MM.1S (cell line): ENCODE data around the gene IL22RA1.

Source experiments
- DNase-seq: peaks from one replicate; pipeline ENCODE4 v3.0.0-alpha.2; 2015
- H2AFZ ChIP-seq: fragments of 300-600 bp; sonication (generic); 2 replicates; pipeline ENCODE4 v1.6.0; 2016; ENCODE audit warnings: antibody characterized with exemption, low read length
- H3F3A ChIP-seq: fragments of 300-600 bp; sonication (generic); 2 replicates; pipeline ENCODE4 v1.6.1; 2016; ENCODE audit warnings: mild to moderate bottlenecking, antibody characterized with exemption, low read length, moderate library complexity, mixed read lengths; ENCODE audit not compliant: insufficient read depth
- H3K27ac ChIP-seq: fragments of 300-600 bp; sonication (generic); 2 replicates; pipeline ENCODE4 v1.5.1; 2016; ENCODE audit warnings: mild to moderate bottlenecking, low read length
- H3K27me3 ChIP-seq: fragments of 300-600 bp; sonication (generic); replicated peaks from 2 replicates; pipeline ENCODE4 v1.6.0; 2016; ENCODE audit warnings: low read length; ENCODE audit not compliant: insufficient read depth
- H3K36me3 ChIP-seq: fragments of 300-600 bp; sonication (generic); replicated peaks from 2 replicates; pipeline ENCODE4 v1.6.1; 2016; ENCODE audit warnings: mild to moderate bottlenecking, low read length, mixed read lengths; ENCODE audit not compliant: insufficient read depth
- H3K4me1 ChIP-seq: fragments of 300-600 bp; sonication (generic); 2 replicates; pipeline ENCODE4 v1.6.1; 2016; ENCODE audit warnings: low read length, mixed read lengths
- H3K4me2 ChIP-seq: fragments of 300-600 bp; sonication (generic); 2 replicates; pipeline ENCODE4 v1.6.0; 2016; ENCODE audit warnings: low read depth, low read length
- H3K4me3 ChIP-seq: fragments of 300-600 bp; sonication (generic); 2 replicates; pipeline ENCODE4 v1.5.1; 2016; ENCODE audit warnings: low read length, mixed read lengths
- H3K79me2 ChIP-seq: fragments of 300-600 bp; sonication (generic); 2 replicates; pipeline ENCODE4 v1.6.1; 2016; ENCODE audit warnings: mixed run types, low read length, mixed read lengths
- H3K9ac ChIP-seq: fragments of 300-600 bp; sonication (generic); 2 replicates; pipeline ENCODE4 v1.6.1; 2016; ENCODE audit warnings: low read length, mixed read lengths
- H3K9me2 ChIP-seq: fragments of 300-600 bp; sonication (generic); replicated peaks from 2 replicates; pipeline ENCODE4 v1.6.1; 2016; ENCODE audit warnings: mild to moderate bottlenecking, low read length, mixed read lengths; ENCODE audit not compliant: insufficient read depth
- H3K9me3 ChIP-seq: fragments of 300-600 bp; sonication (generic); replicated peaks from 2 replicates; pipeline ENCODE4 v1.6.1; 2016; ENCODE audit warnings: mild to moderate bottlenecking, low read length, mixed read lengths; ENCODE audit not compliant: insufficient read depth
- H4K20me1 ChIP-seq: fragments of 300-600 bp; sonication (generic); 2 replicates; pipeline ENCODE4 v1.6.1; 2016; ENCODE audit warnings: mild to moderate bottlenecking, low read length, moderate library complexity, mixed read lengths; ENCODE audit not compliant: insufficient read depth
- EZH2 ChIP-seq: fragments of 300-600 bp; sonication (generic); optimal IDR thresholded peaks from 2 replicates; pipeline ENCODE3; 2017; ENCODE audit warnings: low read depth, mild to moderate bottlenecking, antibody characterized with exemption, low read length, mixed read lengths
- EZH2phosphoT487 ChIP-seq: fragments of 300-600 bp; sonication (generic); IDR thresholded peaks from 2 replicates; pipeline ENCODE4 v1.6.1; 2018; ENCODE audit warnings: antibody characterized with exemption, low read length
- TF ChIP-seq, protein P1 (sequence below): fragments of 300-600 bp; sonication (generic); IDR thresholded peaks from 2 replicates; pipeline ENCODE4 v1.5.1; 2016; ENCODE audit warnings: antibody characterized with exemption, low read length, mixed read lengths

Gene IL22RA1

DNA sequence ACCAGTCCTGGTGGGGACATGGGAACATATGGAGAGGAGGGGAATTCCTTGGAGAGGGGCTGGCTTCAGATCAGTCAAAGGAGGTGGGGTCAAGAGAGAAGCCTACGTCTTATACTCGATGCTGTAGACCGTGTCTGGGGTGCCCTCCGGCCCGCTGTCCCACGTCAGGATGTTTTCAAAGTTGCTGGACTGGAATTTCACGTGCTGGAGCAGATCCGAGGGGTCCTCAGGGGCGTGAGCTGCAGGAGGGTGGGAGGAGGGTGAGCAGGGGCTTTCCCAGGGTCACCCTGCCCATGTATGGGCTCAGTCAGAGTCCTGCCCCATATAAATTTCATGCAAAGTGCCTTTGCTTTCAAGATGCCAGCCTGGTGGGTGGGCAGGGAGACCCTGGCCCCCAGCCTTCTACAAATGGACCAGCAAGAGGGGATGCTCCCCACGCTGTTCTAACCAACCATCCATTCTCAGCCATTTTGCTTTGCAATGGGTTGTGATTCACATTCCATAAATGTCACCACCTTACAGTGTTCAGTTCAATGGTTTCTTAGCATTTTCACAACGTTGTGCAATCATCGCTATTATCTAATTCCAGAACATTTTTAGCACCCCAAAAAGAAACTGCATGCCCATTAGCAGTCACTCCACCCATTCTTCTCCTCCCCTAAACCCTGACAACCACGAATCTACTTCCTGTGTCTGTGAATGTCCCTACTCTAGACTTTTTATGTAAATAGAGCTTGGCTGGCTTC, 4.3 kb downstream of the IL22RA1 start:
- H3K9ac ChIP-seq: no peak overlapping the region
- no peaks in the 10 kb centered on the region for H3K27me3 ChIP-seq
- H3K9me3 ChIP-seq: no peaks in the 10 kb centered on the region
- no peaks in the 10 kb centered on the region for H3F3A ChIP-seq
- H3K4me3 ChIP-seq: no peak overlapping the region
- H3K4me1 ChIP-seq: peaks cover 6% of the 10 kb centered on the region; the same call in 1 of the 2 replicates
- H3K9me2 ChIP-seq: no peaks in the 10 kb centered on the region
- no peak for TF ChIP-seq EZH2phosphoT487
- TF ChIP-seq, protein P1, sequence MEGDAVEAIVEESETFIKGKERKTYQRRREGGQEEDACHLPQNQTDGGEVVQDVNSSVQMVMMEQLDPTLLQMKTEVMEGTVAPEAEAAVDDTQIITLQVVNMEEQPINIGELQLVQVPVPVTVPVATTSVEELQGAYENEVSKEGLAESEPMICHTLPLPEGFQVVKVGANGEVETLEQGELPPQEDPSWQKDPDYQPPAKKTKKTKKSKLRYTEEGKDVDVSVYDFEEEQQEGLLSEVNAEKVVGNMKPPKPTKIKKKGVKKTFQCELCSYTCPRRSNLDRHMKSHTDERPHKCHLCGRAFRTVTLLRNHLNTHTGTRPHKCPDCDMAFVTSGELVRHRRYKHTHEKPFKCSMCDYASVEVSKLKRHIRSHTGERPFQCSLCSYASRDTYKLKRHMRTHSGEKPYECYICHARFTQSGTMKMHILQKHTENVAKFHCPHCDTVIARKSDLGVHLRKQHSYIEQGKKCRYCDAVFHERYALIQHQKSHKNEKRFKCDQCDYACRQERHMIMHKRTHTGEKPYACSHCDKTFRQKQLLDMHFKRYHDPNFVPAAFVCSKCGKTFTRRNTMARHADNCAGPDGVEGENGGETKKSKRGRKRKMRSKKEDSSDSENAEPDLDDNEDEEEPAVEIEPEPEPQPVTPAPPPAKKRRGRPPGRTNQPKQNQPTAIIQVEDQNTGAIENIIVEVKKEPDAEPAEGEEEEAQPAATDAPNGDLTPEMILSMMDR: no peak
- TF ChIP-seq EZH2: no peak
- no peak overlapping the region for H3K4me2 ChIP-seq
- no peaks in the 10 kb centered on the region for H4K20me1 ChIP-seq
- peaks cover 10% of the 10 kb centered on the region for H3K79me2 ChIP-seq
- H3K36me3 ChIP-seq: no peaks in the 10 kb centered on the region
- no peak overlapping the region for H3K27ac ChIP-seq
- H2AFZ ChIP-seq: no peak overlapping the region
- no peak for DNase-seq

DNA sequence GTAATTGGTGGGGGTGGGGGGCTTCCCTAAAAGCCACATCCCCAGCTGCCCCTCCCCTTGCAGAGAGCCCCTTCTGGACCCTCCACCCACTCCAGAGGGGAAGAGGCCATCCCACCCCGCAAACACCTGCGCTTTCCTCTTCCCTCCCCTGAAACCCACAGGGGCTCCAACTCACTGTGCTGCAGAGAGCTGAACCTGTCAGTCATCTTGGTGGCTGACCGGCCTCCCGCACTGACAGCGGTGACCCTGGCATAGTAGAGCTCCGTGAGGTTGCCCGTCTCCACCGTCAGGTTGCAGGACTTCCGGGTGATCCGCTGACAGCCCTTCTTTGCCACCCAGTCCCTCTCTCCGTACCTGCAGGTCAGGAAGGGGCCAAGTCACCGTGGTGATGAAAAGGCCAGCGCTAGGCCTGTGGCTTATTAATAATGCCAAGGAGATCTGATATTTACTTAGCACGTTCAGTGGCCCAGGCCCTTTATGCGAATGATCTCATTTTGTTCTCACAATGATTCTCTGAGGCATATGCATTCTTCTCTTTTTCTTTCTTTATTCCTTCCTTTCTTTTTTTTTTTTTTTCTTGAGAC, 5.9 kb downstream of the IL22RA1 start:
- Histone ChIP-seq H3K4me3 (no peak overlapping the region), H3K36me3 (no peaks in the 10 kb centered on the region), H3F3A (no peaks in the 10 kb centered on the region), H3K9me2 (no peaks in the 10 kb centered on the region), H3K9ac (no peak overlapping the region), H3K4me1 (peaks cover 3% of the 10 kb centered on the region; the same call in 1 of the 2 replicates), H2AFZ (no peak overlapping the region), H3K4me2 (no peak overlapping the region), H3K79me2 (peaks cover 6% of the 10 kb centered on the region), H3K27me3 (no peaks in the 10 kb centered on the region), H3K9me3 (no peaks in the 10 kb centered on the region), H4K20me1 (no peaks in the 10 kb centered on the region), H3K27ac (no peak overlapping the region)
- TF ChIP-seq EZH2phosphoT487 (no peak), EZH2 (no peak)
- TF ChIP-seq, protein P1: no peak
- no peak for DNase-seq

DNA sequence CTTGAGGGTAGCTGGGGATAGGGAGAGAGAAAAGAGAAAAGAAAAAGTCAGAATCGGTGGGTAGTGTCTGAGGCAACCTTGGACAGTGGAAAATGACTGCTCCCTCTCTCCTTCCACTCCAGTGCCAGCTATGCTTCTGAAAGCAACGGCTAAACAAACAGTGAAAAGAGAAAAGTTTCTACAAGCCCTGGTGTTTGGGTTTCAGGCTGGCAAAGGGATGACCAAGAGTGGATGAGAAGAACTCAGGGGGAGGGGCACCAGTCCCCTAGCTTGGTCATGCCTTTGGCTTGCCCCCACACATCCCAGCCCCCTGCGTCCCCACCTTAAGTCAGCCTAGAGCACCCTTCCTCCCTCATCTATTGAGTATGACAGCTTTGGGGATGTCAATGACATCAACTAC, 8.6 kb downstream of the IL22RA1 start:
- no peak overlapping the region for H3K4me3 ChIP-seq
- H2AFZ ChIP-seq: no peak overlapping the region
- TF ChIP-seq, protein P1: no peak
- TF ChIP-seq EZH2phosphoT487 (no peak), EZH2 (no peak)
- H3K4me2 ChIP-seq: no peak overlapping the region
- H3F3A ChIP-seq: no peaks in the 10 kb centered on the region
- no peaks in the 10 kb centered on the region for H3K79me2 ChIP-seq
- no peak for DNase-seq
- H4K20me1 ChIP-seq: no peaks in the 10 kb centered on the region
- no peaks in the 10 kb centered on the region for H3K9me3 ChIP-seq
- no peak overlapping the region for H3K9ac ChIP-seq
- H3K4me1 ChIP-seq: no peaks in the 10 kb centered on the region
- H3K36me3 ChIP-seq: no peaks in the 10 kb centered on the region
- no peaks in the 10 kb centered on the region for H3K27me3 ChIP-seq
- H3K9me2 ChIP-seq: no peaks in the 10 kb centered on the region
- no peak overlapping the region for H3K27ac ChIP-seq
